Breast epithelium (tissue), 3 donors: ENCODE measurements around the gene LRRC58.

Experiments
- POLR2A ChIP-seq: fragments of 450-650 bp; IDR thresholded peaks from one replicate; pipeline ENCODE4 v1.6.1; 2016; ENCODE audit warnings: antibody characterized with exemption, mild to moderate bottlenecking, moderate library complexity
- TF ChIP-seq, protein P1 (sequence below), 3 donors: fragments of 450-650 bp; IDR thresholded peaks; one replicate each; pipeline ENCODE4 v1.5.1; 2016 to 2017; ENCODE audit warnings: antibody characterized with exemption in 3 of 3, mild to moderate bottlenecking in 3 of 3, moderate library complexity in 3 of 3

GRCh38 chr3:120284747-120285507 lies 64.2 kb downstream of the LRRC58 start, which contains the start of gene GPR156:
- TF ChIP-seq, protein P1, sequence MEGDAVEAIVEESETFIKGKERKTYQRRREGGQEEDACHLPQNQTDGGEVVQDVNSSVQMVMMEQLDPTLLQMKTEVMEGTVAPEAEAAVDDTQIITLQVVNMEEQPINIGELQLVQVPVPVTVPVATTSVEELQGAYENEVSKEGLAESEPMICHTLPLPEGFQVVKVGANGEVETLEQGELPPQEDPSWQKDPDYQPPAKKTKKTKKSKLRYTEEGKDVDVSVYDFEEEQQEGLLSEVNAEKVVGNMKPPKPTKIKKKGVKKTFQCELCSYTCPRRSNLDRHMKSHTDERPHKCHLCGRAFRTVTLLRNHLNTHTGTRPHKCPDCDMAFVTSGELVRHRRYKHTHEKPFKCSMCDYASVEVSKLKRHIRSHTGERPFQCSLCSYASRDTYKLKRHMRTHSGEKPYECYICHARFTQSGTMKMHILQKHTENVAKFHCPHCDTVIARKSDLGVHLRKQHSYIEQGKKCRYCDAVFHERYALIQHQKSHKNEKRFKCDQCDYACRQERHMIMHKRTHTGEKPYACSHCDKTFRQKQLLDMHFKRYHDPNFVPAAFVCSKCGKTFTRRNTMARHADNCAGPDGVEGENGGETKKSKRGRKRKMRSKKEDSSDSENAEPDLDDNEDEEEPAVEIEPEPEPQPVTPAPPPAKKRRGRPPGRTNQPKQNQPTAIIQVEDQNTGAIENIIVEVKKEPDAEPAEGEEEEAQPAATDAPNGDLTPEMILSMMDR (IDR thresholded peaks at IDR 0.05): no peak
- no peak for TF ChIP-seq POLR2A
